Activated CD8-positive, alpha-beta memory T cell treated with anti-CD3 and anti-CD28 coated beads for 48 hours (primary cell): ENCODE results near the gene VAPB.

Experiments
- DNase-seq, 3 experiments: peaks; one replicate each; pipeline ENCODE4 v3.0.0-alpha.2; 2020; ENCODE audit warnings: low read depth in 2 of 3, low spot score in 2 of 3

VAPB gene

GRCh38 chr20:58458342-58459057, 69.5 kb downstream of the VAPB start:
- no peak for DNase-seq

GRCh38 chr20:58459058-58459750, 70.2 kb downstream of the VAPB start:
- DNase-seq, result no peak

DNA sequence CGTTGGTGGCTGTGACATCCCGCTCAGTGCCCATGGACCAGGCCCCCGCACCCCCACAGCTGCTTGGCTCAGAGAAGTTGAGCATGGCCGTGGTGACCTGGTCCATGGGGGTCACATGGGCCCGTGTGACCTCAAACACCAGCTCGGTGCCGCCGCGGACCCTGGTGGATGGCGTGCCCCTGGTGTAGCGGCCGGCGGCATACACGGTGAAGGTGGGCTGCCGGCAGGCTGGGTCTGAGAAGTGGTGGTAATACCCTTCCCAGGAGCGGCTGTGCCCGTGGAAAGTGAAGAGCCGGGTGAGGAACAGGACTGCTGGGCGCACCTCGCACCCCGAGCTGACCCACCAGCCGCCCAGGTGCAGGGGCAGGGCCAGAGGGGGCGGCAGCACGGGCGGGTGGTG, 72.1 kb downstream of the VAPB start:
- DNase-seq, result no peak

DNA sequence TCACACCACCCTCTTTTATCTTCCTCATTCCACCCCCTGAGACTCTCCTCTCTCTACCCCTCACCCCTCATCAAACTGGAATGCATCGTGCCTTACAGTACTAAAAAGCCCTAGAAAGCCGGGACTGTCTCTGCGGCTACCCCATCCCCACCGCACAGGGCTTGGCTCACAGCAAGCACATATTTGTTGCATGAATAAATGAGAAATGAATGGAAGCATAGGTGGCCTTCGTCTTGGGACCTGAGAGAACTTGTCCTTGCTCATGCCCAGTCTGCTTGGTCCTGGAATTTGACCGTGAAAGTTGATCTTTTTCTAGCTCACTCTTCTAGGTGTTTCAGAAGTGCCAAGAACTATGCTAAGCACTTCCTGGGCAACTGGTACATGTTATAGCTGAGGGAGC, 72.9 kb downstream of the VAPB start:
- no peak for DNase-seq

GRCh38 chr20:58463256-58463655, 74.2 kb downstream of the VAPB start:
- DNase-seq, result no peak

GRCh38 chr20:58464838-58465237, 75.8 kb downstream of the VAPB start:
- no peak for DNase-seq

DNA sequence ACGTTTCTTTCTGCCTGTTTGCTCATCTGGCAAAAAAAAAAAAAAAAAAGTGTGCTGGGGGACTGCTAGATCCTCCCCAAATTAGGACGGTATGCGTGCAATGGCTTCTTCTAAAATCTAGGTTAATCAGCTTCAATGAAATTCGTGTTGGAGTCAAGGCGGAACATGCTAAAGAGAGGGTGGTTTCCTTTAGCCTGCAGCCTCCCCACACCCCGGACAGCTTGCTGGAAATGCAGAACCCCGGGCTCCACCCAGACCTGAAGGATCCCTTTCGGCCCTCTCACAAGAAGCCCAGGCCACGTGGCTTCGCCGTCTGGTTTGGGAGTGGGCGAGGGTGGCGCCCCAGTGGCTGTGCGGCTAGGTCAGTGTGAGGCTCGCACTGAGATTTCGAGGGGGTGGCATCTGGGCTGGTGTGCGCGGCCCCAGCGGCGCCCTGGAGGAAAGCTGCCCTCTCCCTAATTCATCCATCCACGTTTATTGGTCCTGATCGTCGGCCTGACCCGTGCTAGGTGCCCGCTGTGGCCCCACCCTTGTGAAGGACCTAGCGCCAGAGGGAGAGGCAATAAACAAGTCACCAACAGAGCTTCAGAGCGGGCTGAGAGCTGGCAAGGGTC, 77.2 kb downstream of the VAPB start:
- no peak for DNase-seq

DNA sequence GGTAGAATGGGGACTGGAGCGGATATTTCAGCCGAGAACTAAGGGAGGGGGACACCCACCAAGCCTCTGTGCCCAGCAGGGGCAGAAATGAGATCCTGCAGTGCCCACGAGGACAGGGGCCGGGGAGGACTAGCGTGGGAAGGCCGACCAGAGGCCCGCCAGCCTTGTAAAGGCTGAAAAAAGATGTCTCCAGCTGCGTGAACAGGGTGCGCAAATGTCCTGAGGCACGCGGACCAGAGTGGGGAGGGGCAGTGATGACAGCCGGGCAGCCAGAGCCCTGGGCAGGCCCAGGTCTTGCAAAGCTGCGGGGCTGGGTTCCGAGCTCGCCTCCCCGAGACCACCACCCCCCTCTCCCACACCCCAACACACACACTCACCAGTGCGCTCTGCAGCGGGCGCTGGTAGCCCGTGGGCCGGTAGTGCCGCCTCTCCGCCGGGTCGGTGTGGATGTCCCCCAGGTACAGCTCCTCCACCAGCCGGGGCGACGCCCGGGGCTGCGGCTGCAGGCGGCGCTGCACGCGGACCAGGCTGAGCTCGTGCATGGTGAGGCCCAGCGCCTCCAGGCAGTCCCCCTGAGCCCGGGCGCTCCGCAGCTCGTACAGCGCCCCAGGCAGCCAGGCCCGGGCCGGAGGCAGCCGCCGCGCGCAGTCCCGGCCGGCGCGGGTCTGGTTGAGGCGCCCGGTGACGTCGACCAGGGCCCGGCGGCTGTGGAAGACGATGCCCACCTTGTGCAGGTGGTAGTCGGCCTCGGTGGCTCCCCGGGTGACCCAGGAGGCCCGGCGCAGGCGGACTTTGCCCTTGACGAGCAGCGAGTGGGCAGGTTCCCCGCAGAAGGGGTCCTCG, 77.9 kb downstream of the VAPB start:
- no peak for DNase-seq

- no peak for DNase-seq
Measured at GRCh38 chr20:58467572-58468527, 78.8 kb downstream of the VAPB start.

GRCh38 chr20:58469616-58470015, 80.6 kb downstream of the VAPB start:
- DNase-seq, result no peak

- no peak for DNase-seq
Measured at GRCh38 chr20:58470336-58471192, 81.5 kb downstream of the VAPB start.

- no peak for DNase-seq
Measured at GRCh38 chr20:58471193-58472164, 82.5 kb downstream of the VAPB start.

DNA sequence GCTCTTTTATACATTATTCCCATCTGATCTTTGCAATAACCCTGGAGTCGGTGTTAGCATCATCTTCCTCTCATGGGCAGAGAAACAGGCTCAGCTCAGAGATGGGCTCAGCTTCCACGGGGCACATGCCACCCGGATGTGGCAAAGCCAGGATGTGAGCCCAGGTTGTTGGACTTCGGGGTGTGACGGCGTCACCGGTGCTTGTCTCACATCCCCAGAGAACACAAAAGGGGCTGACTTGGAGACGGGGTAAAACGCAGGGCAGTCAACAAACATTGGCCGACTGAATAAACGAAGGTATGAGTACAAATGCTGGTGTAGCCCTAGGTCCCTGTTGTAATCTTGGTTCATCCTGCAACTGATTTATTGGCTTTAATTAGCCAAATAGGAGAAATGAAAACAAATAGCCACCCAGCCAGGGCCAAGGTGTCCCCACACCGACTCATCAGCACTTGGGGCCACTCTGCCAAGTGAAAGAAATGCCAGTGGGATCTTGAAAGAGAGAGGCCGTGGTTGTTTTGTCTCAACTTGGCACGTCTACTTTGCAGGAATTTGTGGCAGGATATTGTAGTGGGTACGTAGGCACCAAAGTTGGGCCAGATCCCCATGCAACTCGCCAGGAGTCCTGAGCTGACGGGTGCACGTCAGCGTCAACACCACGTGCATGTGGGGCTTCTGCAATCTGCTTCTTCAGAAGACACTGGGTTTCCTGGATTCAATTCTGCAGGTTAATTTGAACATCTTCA, 83.4 kb downstream of the VAPB start:
- no peak for DNase-seq

- DNase-seq, result no peak
Measured at GRCh38 chr20:58473453-58474425, 84.7 kb downstream of the VAPB start.

- DNase-seq, result no peak
Measured at GRCh38 chr20:58475466-58475865, 86.4 kb downstream of the VAPB start.

DNA sequence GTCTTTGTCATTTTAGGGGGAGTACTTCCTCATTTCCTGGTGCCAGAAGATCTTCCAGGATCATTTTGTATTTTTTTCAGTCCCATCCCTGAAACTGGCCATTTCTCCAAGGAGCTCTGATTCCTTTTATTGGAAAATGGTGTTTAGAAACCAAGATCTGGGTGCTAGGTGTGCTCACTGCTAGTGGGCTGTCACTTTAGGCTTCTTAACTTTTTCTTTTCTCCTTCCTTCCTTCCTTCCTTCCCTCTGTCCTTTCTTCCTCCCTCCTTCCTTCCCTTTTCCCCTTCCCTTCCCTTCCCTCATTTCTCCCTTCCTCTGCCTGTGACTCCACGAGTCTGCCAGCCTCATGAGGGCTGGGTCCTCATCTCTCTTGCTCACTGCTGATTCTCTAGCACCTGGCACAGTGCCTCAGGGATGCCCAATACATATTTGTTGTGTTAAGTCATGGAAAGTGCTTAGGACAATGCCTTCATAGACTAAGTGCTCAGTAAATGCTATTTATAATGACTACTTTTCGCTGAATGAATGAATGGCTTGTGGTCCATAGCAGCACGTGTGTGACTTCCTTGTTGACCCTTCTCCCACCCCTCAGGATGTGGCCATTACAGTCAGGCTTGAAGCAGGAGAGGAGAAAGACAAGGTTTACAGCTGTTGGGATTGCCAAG, 89.2 kb downstream of the VAPB start:
- no peak for DNase-seq
